GM19035 (cell line): ENCODE results near the gene PCNX3.
A peak's percentile ranks its signal among the peaks of the same experiment; 100 is the strongest.
"Not testable (repeated sequence)": the region's sequence is repeated elsewhere in the genome, so short reads cannot be mapped to it uniquely, and the experiment has no call there.

Experiments
- ATAC-seq: cut with Tn5 transposase; IDR thresholded peaks from one replicate; pipeline ENCODE4 v1.9.1; 2021; ENCODE audit not compliant: unreplicated experiment

PCNX3 gene

GRCh38 chr11:65637794-65638419 is 22.3 kb downstream of the PCNX3 start, which contains the start of gene SIPA1:
Gene SIPA1, plus strand, starts transcription at chr11:65638101. Its CDS starts 2,821 bp downstream, at chr11:65640922.
- peak; percentile 49 for ATAC-seq

- not testable (repeated sequence) for ATAC-seq
These were observed 23.6 kb downstream of the PCNX3 start for GRCh38 chr11:65639228-65639597.

DNA sequence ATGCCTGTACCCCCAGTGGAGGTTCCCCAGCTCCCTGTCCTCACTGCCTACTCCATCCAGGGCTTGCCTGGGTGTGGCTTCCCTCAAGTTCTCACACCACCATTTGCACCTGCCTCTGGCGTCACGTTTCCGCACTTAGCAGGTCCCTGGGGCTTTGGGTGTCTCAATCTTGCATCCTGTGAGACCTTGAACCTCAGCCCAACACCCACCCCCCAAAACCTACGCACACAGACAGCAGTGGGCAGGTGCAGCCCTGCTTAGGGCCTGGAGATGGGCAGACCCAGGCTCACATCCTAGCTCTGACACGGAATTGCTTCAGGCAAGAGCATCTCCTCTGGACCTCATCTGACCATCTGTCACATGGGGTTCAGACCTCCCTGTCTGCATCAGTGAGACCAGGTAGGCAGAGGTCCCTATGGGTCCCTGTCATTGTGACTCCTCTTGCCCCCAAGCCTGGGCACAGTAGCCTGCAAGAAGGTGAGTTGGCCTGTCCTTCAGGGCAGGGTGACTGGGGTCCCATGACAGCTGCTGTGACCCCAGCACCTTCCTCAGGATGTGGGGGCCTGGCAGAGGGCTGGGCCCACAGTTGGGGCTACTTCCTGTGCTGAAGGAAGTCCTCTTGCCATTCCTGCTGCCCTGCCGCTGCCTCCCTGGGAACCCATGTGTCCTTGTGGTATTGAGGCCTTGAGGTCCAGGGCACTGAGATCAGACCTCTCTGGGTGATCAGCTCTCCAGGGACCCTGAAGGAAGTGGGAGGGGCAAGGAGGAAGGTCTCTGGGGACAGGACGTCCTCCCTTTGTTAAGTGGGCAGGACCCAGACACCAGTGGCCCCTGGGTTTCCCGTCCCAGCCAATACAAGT is 24.3 kb downstream of the PCNX3 start:
- ATAC-seq = peak; percentile 34

DNA sequence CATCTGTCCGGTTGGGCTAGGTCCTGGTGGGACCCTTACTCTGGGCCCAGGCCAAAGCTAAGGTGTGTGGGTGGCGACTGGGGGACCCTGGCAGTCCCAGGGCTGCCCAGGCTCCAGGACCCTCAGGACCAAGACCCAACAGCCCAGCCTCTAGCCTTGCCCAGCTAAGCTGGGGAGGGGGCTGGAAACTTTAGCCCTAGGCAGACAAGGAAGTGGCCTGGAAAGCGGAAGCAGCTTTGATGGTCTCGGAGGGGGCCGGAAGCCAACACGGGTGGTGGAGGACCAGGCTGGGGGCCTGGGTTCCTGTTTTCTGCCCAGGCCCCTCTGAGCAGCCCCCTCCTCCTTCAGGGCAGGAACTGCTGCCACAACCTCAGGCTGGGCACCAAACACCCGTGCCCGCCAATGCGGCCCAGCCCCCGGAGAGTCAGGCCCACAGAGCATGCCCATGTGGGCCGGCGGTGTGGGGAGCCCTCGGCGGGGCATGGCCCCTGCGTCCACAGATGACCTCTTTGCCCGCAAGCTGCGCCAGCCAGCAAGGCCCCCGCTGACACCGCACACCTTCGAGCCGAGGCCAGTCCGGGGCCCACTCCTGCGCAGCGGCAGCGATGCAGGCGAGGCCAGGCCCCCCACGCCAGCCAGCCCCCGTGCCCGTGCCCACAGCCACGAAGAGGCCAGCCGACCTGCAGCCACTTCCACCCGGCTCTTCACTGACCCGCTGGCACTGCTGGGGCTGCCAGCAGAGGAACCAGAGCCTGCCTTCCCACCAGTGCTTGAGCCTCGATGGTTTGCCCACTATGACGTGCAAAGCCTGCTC is 25.1 kb downstream of the PCNX3 start:
- ATAC-seq = no peak

- no peak for ATAC-seq
These were observed 25.9 kb downstream of the PCNX3 start for GRCh38 chr11:65641297-65642013.

DNA sequence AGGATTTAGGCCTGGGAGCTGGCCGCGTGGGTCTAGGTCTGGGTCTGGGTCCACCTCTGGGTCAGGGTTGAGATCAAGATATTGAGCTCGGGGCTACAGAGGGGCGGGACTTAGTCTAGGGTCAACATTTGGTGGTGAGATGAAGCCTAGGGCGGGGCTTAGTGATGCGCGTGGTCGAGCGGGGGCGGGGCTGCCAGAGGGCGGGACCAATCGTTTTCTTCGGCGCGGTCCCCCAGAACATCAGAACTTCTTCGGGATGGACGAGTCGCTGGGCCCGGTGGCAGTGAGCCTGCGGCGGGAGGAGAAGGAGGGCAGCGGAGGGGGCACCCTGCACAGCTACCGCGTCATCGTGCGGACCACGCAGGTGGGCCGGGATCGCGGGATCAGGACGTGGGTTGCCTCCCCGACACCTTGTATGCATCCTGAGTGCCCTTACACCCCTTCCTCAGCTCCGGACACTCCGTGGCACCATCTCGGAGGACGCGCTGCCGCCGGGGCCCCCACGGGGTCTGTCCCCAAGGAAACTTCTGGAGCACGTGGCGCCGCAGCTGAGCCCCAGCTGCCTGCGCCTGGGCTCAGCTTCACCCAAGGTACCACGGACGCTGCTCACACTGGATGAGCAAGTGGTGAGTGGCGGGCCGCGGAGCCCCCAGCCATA is 26.6 kb downstream of the PCNX3 start:
- no peak for ATAC-seq

- ATAC-seq = no peak
These were observed 28.4 kb downstream of the PCNX3 start for GRCh38 chr11:65643971-65644370.

DNA sequence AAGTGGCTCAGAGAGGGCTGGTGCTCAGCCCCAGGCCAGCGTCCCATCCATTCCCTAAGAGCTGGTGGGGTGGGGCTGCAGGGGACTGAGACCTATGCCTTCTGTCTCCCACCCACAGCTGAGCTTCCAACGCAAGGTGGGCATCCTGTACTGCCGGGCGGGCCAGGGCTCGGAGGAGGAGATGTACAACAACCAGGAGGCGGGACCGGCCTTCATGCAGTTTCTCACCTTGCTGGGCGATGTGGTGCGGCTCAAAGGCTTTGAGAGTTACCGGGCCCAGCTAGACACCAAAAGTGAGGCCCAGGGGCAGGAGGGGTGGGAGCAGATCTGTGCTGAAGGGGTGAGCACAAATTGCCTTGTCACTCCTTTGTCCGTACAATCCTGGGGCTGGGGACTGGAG is 29.3 kb downstream of the PCNX3 start:
- no peak for ATAC-seq

DNA sequence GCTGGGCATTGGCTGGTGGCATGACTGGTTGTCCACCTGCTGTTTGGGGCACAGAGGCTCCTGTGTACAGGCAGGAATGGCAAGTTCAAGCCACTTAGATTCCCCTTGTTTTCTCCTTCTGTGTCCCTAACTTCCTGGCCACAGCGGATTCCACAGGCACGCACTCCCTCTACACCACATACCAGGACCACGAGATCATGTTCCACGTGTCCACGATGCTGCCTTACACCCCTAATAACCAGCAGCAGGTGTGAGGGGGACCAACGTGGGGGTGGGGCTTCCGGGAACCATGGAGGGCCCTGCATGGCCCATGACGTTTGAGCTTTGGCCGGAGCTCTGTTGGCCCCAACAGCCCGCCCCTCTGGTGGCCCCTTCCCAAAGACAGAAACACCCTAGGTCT is 30.1 kb downstream of the PCNX3 start:
- no peak for ATAC-seq

- ATAC-seq = no peak
These were observed 30.8 kb downstream of the PCNX3 start for GRCh38 chr11:65646288-65646957.

GRCh38 chr11:65646958-65647701 is 31.6 kb downstream of the PCNX3 start:
- ATAC-seq = no peak

DNA sequence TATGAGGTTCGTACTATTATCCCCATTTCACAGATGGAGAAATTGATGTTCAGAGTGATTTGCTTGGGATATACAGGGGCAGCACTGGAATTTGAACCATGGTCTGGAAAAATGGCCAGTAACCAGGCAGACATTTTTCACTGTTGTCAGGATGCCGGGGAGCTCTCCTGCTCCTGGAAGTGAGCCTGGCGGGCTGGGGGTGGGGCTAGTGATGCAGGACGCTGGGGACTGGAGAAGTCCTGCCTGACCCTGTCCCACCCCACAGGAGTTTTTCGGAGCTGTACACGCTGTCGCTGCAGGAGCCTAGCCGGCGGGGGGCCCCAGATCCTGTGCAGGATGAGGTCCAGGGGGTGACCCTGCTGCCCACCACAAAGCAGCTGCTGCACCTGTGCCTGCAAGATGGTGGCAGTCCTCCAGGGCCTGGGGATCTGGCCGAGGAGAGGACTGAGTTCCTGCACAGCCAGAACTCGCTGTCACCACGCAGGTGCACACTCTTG is 33.5 kb downstream of the PCNX3 start:
- ATAC-seq = no peak

DNA sequence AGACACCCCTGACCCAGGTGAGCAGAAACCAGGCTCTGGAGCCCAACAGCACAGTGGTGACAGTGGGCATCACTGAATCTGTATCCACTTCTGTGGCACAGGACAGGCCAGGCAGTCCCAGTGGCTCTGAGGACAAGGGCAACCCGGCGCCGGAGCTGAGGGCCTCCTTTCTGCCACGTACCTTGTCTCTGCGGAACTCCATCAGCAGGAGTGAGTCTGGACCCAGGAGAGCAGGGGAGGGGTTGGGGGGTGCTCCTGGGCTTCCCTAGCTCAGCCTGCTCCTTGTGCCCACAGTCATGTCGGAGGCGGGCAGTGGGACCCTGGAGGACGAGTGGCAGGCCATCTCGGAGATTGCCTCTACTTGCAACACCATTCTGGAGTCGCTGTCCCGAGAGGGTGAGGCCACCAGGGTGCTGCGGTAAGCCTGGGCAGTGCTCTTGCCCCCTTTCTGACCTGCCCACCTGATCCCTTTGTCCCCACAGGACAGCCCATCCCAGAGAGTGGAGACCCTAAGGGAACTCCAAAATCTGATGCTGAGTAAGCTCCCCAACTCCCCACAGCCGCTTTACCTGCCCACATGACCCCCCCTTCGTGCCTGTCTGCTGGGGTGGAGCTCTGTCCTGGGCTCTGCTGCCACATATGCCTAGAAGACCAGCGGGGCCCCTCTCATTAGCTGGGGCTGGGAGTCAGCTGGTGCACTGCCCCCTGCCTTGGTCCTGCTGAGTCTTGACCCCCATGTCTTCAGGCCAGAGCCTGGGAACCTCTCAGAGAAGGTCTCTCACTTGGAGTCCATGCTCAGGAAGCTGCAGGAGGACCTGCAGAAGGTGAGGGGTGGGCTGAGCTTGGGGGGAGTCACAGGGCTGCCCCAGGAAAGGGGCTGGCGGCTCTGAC is 34.3 kb downstream of the PCNX3 start:
- no peak for ATAC-seq

DNA sequence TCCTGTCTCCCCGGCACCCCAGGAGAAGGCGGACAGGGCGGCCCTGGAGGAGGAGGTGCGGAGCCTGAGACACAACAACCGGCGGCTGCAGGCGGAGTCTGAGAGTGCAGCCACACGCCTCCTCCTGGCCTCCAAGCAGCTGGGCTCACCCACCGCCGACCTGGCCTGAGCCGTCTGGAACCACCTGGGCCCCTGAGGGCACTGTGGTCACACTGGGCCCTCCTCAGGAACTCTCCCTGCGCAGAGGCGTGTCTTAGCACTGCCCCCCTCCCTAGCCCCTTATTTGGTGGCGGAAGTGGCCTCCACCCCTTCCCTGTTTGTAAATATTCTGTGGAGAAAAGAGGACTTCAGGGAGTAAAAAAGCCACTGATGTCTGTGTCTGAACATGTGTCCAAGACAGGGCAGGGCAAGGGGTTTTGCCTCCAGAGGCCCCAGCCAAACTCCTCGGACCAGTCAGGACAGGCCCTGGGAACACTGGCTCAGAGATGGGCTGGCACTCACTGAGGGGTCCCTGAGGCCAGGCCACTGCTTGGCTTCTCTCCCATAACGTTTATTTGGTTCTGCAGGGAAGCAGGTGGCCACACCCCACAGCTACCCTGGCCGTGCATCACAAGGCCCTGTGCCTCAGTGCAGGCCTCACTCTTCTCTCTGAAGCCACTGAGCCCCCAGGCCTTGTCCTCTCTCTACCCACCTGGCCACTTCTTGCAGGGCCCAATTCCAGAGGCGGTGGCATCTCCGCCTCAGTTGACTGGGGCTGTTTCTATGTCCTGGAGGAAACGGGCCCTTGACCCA is 35.2 kb downstream of the PCNX3 start:
- no peak for ATAC-seq

- ATAC-seq = no peak
These were observed 35.7 kb downstream of the PCNX3 start for GRCh38 chr11:65651339-65651588.

DNA sequence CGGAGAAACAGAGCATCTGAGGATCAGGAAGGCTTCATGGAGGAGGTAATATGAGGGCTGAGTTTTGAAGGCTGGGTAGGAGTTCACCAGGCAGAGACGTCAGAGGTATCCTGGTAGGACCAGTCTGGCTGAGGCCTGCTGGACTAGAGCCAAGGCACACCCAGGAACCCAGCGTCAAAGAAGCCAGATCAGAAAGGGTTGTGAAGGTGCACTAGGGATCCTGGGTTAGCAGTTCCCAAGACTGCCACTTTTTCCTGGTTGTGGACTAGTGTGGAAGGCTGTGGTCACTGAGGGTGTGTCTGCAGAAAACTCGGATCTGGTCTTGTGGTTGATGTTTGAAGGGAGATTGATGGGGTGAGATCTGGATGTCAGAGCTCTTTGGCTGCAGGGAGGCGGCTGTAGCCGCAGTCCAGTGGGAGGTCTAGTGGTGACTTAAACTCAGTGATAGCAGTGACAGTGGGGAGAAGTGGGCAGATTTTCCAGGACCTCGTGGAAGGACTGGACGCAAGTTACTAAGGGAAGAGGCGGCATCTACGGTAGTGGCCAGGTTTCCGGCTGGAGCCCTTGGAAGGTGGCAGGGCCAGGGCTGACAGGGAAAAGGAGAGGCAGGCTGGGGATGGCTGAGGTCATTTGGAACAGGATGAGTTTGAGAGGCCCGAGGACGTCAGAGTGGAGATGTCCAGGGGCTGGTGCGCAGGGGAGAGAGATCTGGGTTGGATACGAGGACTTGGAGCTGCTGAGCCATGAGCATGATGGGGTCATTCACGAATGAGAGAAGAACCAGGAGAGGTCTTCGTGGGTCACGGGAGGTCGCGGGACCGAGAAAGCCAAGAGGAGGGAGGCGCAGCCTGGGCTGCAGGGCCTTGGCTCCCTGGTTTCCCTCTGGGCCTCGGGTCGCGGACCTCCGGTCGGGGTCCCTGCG is 36.3 kb downstream of the PCNX3 start:
- ATAC-seq = peak; percentile 3
